Measurements from ENCODE around the gene FLVCR2. TPM values are rescaled to one million over a fixed set of nuclear protein-coding genes. Genes with fewer than 3 reads are reported as not detected.

Gene FLVCR2
- total and polyA plus RNA-seq, 12 donors, result 0.95 to 11.3 (median 2.9) TPM

DNA sequence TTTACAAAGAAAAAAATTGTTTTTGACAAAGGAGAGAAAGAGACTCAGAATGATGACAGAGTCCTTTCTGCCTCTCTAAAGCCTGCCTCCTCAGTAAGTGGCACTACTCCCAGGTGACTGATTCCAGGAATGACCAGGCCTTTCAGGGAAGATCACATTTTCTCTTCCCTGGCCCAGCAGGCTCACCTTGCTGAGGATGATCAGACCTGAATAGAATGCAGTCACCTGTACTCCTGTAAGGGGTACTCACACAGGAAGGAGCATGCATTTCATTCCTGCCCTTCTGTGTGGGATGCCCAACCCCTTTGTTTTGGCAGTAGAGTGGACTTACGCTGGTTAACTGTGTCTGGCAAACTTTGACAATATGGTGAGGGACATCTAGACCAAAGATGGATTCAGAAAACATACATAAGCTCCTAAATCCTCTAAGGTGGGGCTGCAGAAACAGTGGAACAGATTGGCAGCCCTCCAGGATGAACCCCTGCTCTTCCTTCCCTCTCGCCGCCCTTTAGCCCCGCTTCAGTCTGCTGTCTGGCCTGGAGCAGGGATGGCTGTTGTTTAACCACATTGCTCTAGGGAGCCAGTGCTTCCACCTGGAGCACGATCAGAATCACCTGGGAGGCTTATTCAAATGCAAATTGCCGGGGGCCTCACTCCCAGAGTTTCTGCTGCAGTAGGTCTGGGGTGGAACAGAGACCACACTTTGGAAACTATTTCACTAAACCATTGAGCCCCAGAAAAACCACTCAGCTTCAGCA, 52.5 kb downstream of the FLVCR2 start:
- TF ChIP-seq, protein P1, sequence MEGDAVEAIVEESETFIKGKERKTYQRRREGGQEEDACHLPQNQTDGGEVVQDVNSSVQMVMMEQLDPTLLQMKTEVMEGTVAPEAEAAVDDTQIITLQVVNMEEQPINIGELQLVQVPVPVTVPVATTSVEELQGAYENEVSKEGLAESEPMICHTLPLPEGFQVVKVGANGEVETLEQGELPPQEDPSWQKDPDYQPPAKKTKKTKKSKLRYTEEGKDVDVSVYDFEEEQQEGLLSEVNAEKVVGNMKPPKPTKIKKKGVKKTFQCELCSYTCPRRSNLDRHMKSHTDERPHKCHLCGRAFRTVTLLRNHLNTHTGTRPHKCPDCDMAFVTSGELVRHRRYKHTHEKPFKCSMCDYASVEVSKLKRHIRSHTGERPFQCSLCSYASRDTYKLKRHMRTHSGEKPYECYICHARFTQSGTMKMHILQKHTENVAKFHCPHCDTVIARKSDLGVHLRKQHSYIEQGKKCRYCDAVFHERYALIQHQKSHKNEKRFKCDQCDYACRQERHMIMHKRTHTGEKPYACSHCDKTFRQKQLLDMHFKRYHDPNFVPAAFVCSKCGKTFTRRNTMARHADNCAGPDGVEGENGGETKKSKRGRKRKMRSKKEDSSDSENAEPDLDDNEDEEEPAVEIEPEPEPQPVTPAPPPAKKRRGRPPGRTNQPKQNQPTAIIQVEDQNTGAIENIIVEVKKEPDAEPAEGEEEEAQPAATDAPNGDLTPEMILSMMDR (IDR thresholded peaks at IDR 0.05), result no peak
- Histone ChIP-seq H3K27me3 (no peaks in the 10 kb centered on the region), H3K36me3 (peaks cover 0 to 4% (median 0%) of the 10 kb centered on the region in 9 donors), H3K27ac (no peak overlapping the region), H3K9me3 (no peaks in the 10 kb centered on the region), H3K4me3 (no peak overlapping the region), H3K4me1 (peaks cover 0 to 16% (median 0%) of the 10 kb centered on the region in 9 donors)
- WGBS, 2 donors, result 91% methylated on average over 6 of the region's 6 CpGs
- intact Hi-C loops (cut with DNase I), result loop anchor here in 1 of 10 donors (5.0 kb wide), 1 partner anchor 39 kb away; no protein-coding TSS in a partner anchor
- DNase-seq (no peak), ATAC-seq (no peak)

- Histone ChIP-seq H3K4me3 (no peak overlapping the region), H3K4me1 (peaks cover 0 to 10% (median 0%) of the 10 kb centered on the region in 9 donors), H3K9me3 (no peaks in the 10 kb centered on the region), H3K27me3 (no peaks in the 10 kb centered on the region), H3K36me3 (peaks cover 0 to 4% (median 0%) of the 10 kb centered on the region in 9 donors), H3K27ac (no peak overlapping the region)
- TF ChIP-seq, protein P1 (IDR thresholded peaks at IDR 0.05), result no peak
- intact Hi-C loops (cut with DNase I), result loop anchor here in 1 of 10 donors (5.0 kb wide), 1 partner anchor 39 kb away; no protein-coding TSS in a partner anchor
- no peak for DNase-seq
- ATAC-seq, result no peak
- WGBS, 2 donors, result 79 to 82% methylated on average over 5 of the region's 5 CpGs
Measured at GRCh38 chr14:75631453-75631831, 53.0 kb downstream of the FLVCR2 start.

- H3K27ac ChIP-seq, result no peak overlapping the region
- peaks cover 0 to 6% (median 0%) of the 10 kb centered on the region in 9 donors for H3K4me1 ChIP-seq
- no peaks in the 10 kb centered on the region for H3K27me3 ChIP-seq
- no peaks in the 10 kb centered on the region for H3K9me3 ChIP-seq
- no peak overlapping the region for H3K4me3 ChIP-seq
- DNase-seq, result no peak
- TF ChIP-seq, protein P1 (IDR thresholded peaks at IDR 0.05), result no peak
- no peak for ATAC-seq
- intact Hi-C loops (cut with DNase I), result loop anchor here in 3 of 10 donors (5.0 kb wide), 2 partner anchors 43 to 48 kb away; no protein-coding TSS in a partner anchor
- 92 to 95% methylated on average over 5 of the region's 5 CpGs for WGBS, 2 donors
- H3K36me3 ChIP-seq, result peaks cover 0 to 5% (median 0%) of the 10 kb centered on the region in 9 donors
Measured at GRCh38 chr14:75634848-75635247, 56.4 kb downstream of the FLVCR2 start.

- 72 to 74% methylated on average over 13 of the region's 13 CpGs for WGBS, 2 donors
- TF ChIP-seq, protein P1 (IDR thresholded peaks at IDR 0.05), result no peak
- ATAC-seq, result no peak
Measured at GRCh38 chr14:75636100-75636692, 57.8 kb downstream of the FLVCR2 start.

More at GRCh38 chr14:75636100-75636692, 57.8 kb downstream of the FLVCR2 start:
- Histone ChIP-seq H3K36me3 (peaks cover 0 to 10% (median 0%) of the 10 kb centered on the region in 9 donors), H3K9me3 (no peaks in the 10 kb centered on the region), H3K27me3 (no peaks in the 10 kb centered on the region), H3K27ac (no peak overlapping the region), H3K4me1 (peaks cover 0 to 6% (median 0%) of the 10 kb centered on the region in 9 donors), H3K4me3 (no peak overlapping the region)
- intact Hi-C loops (cut with DNase I), result loop anchor here in 2 of 10 donors (5.0 kb wide), 2 partner anchors 44 to 49 kb away; no protein-coding TSS in a partner anchor
- no peak for DNase-seq
